Calu3 (cell line): ENCODE measurements around the gene ALOX12B. TPM values are rescaled to one million over a fixed set of nuclear protein-coding genes. Genes with fewer than 3 reads are reported as not detected.

ENCODE experiments used
- BruUV-seq: library from RNA; stranded (reverse); fragments of 400-500 nt; replicated peaks from 2 replicates; lab custom pipeline; 2021; lab: Mats Ljungman, UMichigan
- CTCF ChIA-PET: fragments of 300-600 bp; sonication (Branson Sonifier 250); formaldehyde crosslinking; loops from one replicate; lab custom pipeline; 2022; ENCODE audit warnings: antibody characterized with exemption; lab: Charles Lee
- DNase-seq: peaks from one replicate; pipeline ENCODE4 v3.0.0; 2022
- H3K27ac Mint-ChIP-seq: one replicate; pipeline ENCODE4 v1.8.0; 2022; ENCODE audit warnings: mixed read lengths; ENCODE audit not compliant: unreplicated experiment
- H3K27me3 Mint-ChIP-seq: one replicate; pipeline ENCODE4 v1.8.0; 2022; ENCODE audit warnings: mixed read lengths; ENCODE audit not compliant: unreplicated experiment
- H3K36me3 Mint-ChIP-seq: one replicate; pipeline ENCODE4 v1.8.0; 2022; ENCODE audit warnings: mild to moderate bottlenecking, moderate library complexity, mixed read lengths; ENCODE audit not compliant: insufficient read depth, unreplicated experiment
- H3K4me1 Mint-ChIP-seq: one replicate; pipeline ENCODE4 v1.8.0; 2022; ENCODE audit warnings: mild to moderate bottlenecking, low read depth, mixed read lengths; ENCODE audit not compliant: unreplicated experiment
- H3K4me3 Mint-ChIP-seq: one replicate; pipeline ENCODE4 v1.8.0; 2022; ENCODE audit warnings: mild to moderate bottlenecking, low read depth, moderate library complexity, mixed read lengths; ENCODE audit not compliant: unreplicated experiment
- H3K9me3 Mint-ChIP-seq: one replicate; pipeline ENCODE4 v1.8.0; 2022; ENCODE audit warnings: low read depth, mixed read lengths; ENCODE audit not compliant: unreplicated experiment
- CTCF ChIP-seq: fragments of 200-600 bp; IDR thresholded peaks from one replicate; pipeline ENCODE4 v1.8.0; 2022; ENCODE audit warnings: antibody characterized with exemption; ENCODE audit not compliant: unreplicated experiment
- intact Hi-C: fragments of 100-400 bp; cut with micrococcal nuclease; formaldehyde crosslinking; loops from one replicate; pipeline ENCODE4 v1.10.0; 2022; ENCODE audit not compliant: unreplicated experiment
- total RNA-seq: library from RNA; stranded (reverse); gene quantifications from 2 replicates; pipeline ENCODE4 v1.2.3, GENCODE V29; 2022

The ALOX12B gene
- total RNA-seq, 1 experiment from 2014 or later, result not detected

DNA sequence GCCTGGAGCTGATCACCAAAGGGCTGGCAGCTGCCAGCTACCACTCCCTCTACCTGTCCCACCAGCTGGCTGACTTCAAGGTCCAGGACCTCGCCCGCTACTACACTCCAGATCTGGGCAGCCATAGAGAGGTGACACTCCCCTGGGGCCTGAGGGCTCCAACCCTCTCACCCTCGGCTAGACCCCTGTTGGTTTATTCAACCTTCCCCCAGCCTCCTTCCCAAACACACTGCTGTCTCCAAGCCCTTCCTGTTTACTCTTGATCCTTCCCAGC, 18.0 kb downstream of the ALOX12B start:
- Mint-ChIP-seq H3K4me1 (peaks cover 40% of the 10 kb centered on the region), H3K27ac (no peak overlapping the region), H3K9me3 (no peaks in the 10 kb centered on the region), H3K27me3 (peaks cover 27% of the 10 kb centered on the region), H3K36me3 (peaks cover 4% of the 10 kb centered on the region), H3K4me3 (no peak overlapping the region)
- no peak for TF ChIP-seq CTCF
- no peak for DNase-seq
- BruUV-seq, result no TSS peak
- intact Hi-C loops, result no loop called here
- CTCF ChIA-PET, result interaction anchor here (0.8 to 1.1 kb wide), 2 partner anchors 10 to 49 kb away, joined by 3 to 5 read pairs; partner anchors contain the start of gene ALOXE3

DNA sequence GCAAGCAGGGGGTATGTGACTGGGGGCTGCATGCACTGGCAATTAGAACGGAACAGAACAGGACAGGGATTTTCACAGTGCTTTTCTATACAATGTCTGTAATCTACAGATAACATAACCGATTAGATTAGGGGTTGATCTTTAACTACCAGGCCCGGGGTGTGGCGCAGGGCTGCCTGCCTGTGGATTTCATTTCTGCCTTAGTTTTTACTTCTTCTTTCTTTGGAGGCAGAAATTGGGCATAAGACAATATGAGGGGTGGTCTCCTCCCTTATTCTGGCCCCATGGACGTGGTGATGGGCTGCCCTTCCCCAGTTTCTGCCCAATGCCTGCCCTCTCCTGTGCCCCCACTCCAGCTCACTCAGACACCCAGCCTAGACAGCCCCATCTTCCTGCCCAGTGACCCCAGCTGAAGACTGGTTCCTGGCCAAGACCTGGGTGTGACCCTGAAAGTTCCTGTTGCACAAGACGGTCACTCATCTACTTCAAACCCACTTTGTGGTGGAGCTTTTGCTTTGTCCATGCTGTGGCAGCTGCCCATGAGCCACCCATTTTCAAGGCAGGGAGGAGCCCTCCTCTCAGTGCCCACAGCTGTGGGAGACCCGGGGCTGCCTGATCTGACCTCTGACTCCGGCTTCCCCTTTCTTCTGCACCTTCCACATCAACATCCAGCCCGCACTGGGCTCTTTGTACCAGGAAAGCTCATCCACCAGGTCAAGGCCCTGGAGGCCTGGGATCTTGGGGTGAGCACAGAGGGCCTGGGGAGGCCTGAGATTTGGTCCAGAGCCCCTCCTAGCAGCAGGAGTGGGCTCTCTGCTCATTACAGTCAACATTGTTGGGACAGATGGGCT, 18.6 kb downstream of the ALOX12B start:
- Mint-ChIP-seq H3K4me3 (peak overlapping the region; percentile 43), H3K36me3 (peaks cover 4% of the 10 kb centered on the region), H3K27ac (peak overlapping the region; percentile 38), H3K9me3 (no peaks in the 10 kb centered on the region), H3K27me3 (peaks cover 27% of the 10 kb centered on the region), H3K4me1 (peaks cover 35% of the 10 kb centered on the region)
- intact Hi-C loops, result no loop called here
- CTCF ChIA-PET, result interaction anchor here (0.8 to 1.1 kb wide), 2 partner anchors 9 to 49 kb away, joined by 3 to 5 read pairs; partner anchors contain the start of gene ALOXE3
- no peak for TF ChIP-seq CTCF
- peak; percentile 35 for DNase-seq
- no TSS peak for BruUV-seq

GRCh38 chr17:8067806-8068205, 19.7 kb downstream of the ALOX12B start:
- CTCF ChIA-PET, result no interaction called here
- H3K4me1 Mint-ChIP-seq, result peaks cover 33% of the 10 kb centered on the region
- no TSS peak for BruUV-seq
- DNase-seq, result no peak
- H3K27me3 Mint-ChIP-seq, result peaks cover 27% of the 10 kb centered on the region
- H3K9me3 Mint-ChIP-seq, result no peaks in the 10 kb centered on the region
- no peak overlapping the region for H3K27ac Mint-ChIP-seq
- peaks cover 4% of the 10 kb centered on the region for H3K36me3 Mint-ChIP-seq
- no peak for TF ChIP-seq CTCF
- intact Hi-C loops, result no loop called here
- no peak overlapping the region for H3K4me3 Mint-ChIP-seq

DNA sequence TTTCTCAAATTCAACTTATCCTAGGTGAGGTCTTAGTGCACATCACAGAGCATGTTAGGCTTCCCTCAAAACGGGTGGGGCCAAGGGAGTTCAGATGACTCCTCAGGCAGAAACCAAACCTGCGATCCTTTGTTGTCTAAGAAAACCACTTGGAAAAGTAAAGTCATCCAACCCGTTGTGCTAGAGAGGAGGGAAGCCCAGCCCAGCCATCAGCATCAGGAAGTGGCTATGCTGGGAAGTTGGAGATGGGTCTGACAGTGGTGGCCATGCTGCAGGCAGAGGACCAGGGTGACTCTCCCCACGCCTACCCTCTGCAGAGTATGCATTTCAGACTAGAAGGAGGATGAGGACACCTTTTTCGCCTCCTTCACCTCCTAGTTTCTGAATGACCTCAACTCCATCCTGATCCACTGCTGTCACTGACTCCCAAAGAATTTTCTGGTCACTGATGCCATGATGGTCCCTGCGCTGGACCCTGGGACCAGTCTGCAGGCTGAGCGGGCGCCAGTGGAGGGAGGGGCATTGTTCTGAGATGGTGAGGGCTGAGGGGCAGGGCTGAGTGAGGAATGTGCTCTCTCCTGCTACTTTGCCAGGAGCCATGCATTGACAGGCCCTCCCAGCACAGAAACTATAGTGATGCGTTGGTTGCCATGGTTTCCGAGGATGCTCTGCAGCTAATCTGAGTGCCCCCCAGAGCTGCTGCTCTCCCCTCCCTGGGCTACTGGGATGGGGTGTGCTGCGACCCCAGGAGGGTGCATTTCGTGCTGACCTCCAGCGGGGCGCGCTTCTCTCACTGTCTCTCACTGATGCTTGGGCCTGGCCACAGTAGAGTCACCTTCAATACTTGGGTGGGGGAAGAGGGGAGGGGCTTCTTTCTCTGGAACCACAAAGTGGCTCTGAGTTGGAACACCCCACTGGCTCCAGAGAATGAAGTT, 20.4 kb downstream of the ALOX12B start:
- peaks cover 27% of the 10 kb centered on the region for H3K27me3 Mint-ChIP-seq
- CTCF ChIA-PET, result no interaction called here
- no TSS peak for BruUV-seq
- no peak overlapping the region for H3K27ac Mint-ChIP-seq
- intact Hi-C loops, result no loop called here
- H3K36me3 Mint-ChIP-seq, result peaks cover 4% of the 10 kb centered on the region
- no peak for DNase-seq
- no peak for TF ChIP-seq CTCF
- no peak overlapping the region for H3K4me3 Mint-ChIP-seq
- H3K4me1 Mint-ChIP-seq, result peaks cover 40% of the 10 kb centered on the region
- no peaks in the 10 kb centered on the region for H3K9me3 Mint-ChIP-seq
